ENCODE data around the gene RBL1. TPM values are rescaled to one million over a fixed set of nuclear protein-coding genes. Genes with fewer than 3 reads are reported as not detected.

The RBL1 gene

DNA sequence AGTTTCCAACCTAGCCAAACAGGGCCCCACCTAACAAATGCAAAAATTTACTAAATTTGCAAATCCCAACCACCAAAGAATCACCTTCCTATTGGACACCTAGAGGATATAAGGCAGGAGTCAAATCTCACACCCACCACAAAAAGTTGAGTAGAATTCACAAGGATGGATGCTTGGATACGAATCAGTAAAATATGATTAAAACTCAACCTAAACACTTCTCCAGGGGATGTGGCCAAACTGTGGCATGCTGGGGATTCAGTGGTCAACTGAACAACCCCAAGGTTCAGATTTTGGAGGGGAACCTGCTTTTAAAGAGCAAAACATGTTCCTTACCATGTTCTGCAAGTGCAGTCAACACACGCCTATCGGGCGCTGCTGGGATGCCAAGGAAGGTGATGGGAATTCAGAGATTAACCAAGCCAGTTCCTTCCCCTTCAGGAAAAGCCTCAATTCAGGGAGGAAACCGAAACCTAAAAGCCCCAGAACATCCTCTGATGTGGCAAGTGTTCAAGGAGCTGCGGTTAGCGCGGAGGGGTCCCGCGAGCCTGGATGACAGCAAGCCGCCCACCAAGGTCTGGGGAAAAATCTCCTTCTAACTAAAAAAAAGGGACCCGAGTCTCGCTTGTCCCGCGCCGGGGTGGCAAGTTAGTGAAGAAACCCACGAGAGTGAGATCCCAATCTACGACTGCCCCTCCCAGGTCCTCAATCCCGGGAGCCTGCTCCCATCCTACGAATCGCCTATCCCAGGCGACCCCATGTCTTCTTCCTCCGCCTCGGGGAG lies 145.2 kb downstream of the RBL1 start:
- Histone ChIP-seq H3K4ac (ENCODE audit: low read depth in 1 of 2, low read length in 2 of 2) (peak overlapping the region in 1 of 2 experiments; percentile 43), H3K9me3 (ENCODE audit: control insufficient read depth, low read length) (no peaks in the 10 kb centered on the region), H2BK5ac (ENCODE audit: low read depth, low read length, poor library complexity, severe bottlenecking) (no peak overlapping the region), H2BK120ac (ENCODE audit: low read depth, low read length) (no peak overlapping the region), H2AK5ac (ENCODE audit: low read length, severe bottlenecking) (no peak overlapping the region), H2AFZ (ENCODE audit: low read depth, low read length) (peak overlapping the region; percentile 79), H3K23ac (ENCODE audit: low read length in 2 of 2) (peak overlapping the region in 1 of 2 experiments; percentile 11), H2BK12ac (ENCODE audit: low read length in 2 of 2) (no peak overlapping the region), H3K4me3 (ENCODE audit: insufficient read depth in 1 of 2, low read depth in 1 of 2, low read length in 2 of 2) (peak overlapping the region; percentile 86 to 97), H3K27ac (ENCODE audit: low read length, poor library complexity, severe bottlenecking) (no peak overlapping the region), H3K18ac (ENCODE audit: low read depth in 1 of 2, low read length in 2 of 2) (no peak overlapping the region), H3K14ac (ENCODE audit: low read length in 2 of 2) (no peak overlapping the region), H3K4me1 (ENCODE audit: control insufficient read depth, insufficient read depth, low read depth, low read length) (peaks cover 2% of the 10 kb centered on the region), H3K79me1 (replicated peaks; ENCODE audit: low read length, poor library complexity, severe bottlenecking) (peaks cover 9% of the 10 kb centered on the region), H2BK15ac (ENCODE audit: low read depth, poor library complexity, severe bottlenecking) (no peak overlapping the region), H3K4me2 (ENCODE audit: low read length, poor library complexity, severe bottlenecking) (peak overlapping the region; percentile 90), H3K36me3 (ENCODE audit: control insufficient read depth in 1 of 2, insufficient read depth in 2 of 2, low read depth in 1 of 2, low read length in 2 of 2) (peaks cover 2 to 3% of the 10 kb centered on the region in 2 experiments), H4K8ac (ENCODE audit: low read length) (no peak overlapping the region), H3K9ac (ENCODE audit: low read length) (peak overlapping the region; percentile 96), H4K91ac (ENCODE audit: low read length) (no peak overlapping the region), H3K27me3 (ENCODE audit: control insufficient read depth in 1 of 2, insufficient read depth in 1 of 2, low read length in 2 of 2) (no peaks in the 10 kb centered on the region)
- 3% methylated on average over 23 of the region's 24 CpGs for WGBS
- DNase-seq: peak; percentile 65

Small RNAs within 50 kb of the gene (small RNA-seq; reads per million reads assigned to genes)
- not detected for gene RPS3AP3 (ENCODE audit: low read depth)

All from mesenchymal stem cell (in vitro differentiated cells and primary cell).